Sigmoid colon (tissue), 7 donors: ENCODE results near the gene ARHGAP33. TPM values are rescaled to one million over a fixed set of nuclear protein-coding genes. Genes with fewer than 3 reads are reported as not detected.

Experiments used
- DNase-seq: peaks from one replicate; pipeline ENCODE4 v3.0.0-alpha.2; 2019
- H3K27ac ChIP-seq, 4 donors: fragments of 200-600 bp; sonication (generic); one replicate each; pipeline ENCODE4 v1.5.1; 2016 to 2019; ENCODE audit warnings: mild to moderate bottlenecking in 1 of 4
- H3K27me3 ChIP-seq, 3 donors: fragments of 200-600 bp; sonication (generic); one replicate each; pipeline ENCODE4 v1.5.1; 2019; ENCODE audit warnings: mild to moderate bottlenecking in 1 of 3
- H3K36me3 ChIP-seq, 4 donors: fragments of 200-600 bp; sonication (generic); one replicate each; pipeline ENCODE4 v1.5.1; 2016 to 2019
- H3K4me1 ChIP-seq, 4 donors: fragments of 200-600 bp; sonication (generic); one replicate each; pipeline ENCODE4 v1.5.1; 2017 to 2019
- H3K4me3 ChIP-seq, 4 donors: fragments of 200-600 bp; sonication (generic); one replicate each; pipeline ENCODE4 v1.5.1; 2017 to 2019; ENCODE audit warnings: mild to moderate bottlenecking in 2 of 4, moderate library complexity in 1 of 4
- H3K9me3 ChIP-seq, 4 donors: fragments of 200-600 bp in 3 of 4; sonication (generic) in 3 of 4; one replicate each; pipeline versions ENCODE4 v1.5.1 to v1.6.1; 2013 to 2019
- EP300 ChIP-seq, 4 donors: sonication (generic); formaldehyde crosslinking; IDR thresholded peaks; one replicate each; pipeline ENCODE4 v1.6.1; 2017; ENCODE audit warnings: antibody characterized with exemption in 4 of 4
- POLR2A ChIP-seq, 2 donors: fragments of 450-650 bp; IDR thresholded peaks; one replicate each; pipeline ENCODE4 v1.6.1; 2016; ENCODE audit warnings: antibody characterized with exemption in 2 of 2, mild to moderate bottlenecking in 2 of 2, moderate library complexity in 2 of 2
- POLR2AphosphoS5 ChIP-seq, 4 donors: sonication (generic); formaldehyde crosslinking; IDR thresholded peaks; one replicate each; pipeline ENCODE4 v1.6.1; 2017; ENCODE audit warnings: antibody characterized with exemption in 4 of 4
- WGBS, 2 donors: extraction: QIAGEN DNeasy Blood & Tissue Kit; methylation state at CpG; one replicate each; pipeline ENCODE4 v1.1.7; 2013; 5-methylcytosine and 5-hydroxymethylcytosine counted together
- intact Hi-C: fragments of 100-400 bp; cut with DNase I; formaldehyde crosslinking; loops from one replicate; pipeline ENCODE4 v1.15.1; 2023
- polyA plus RNA-seq, 3 donors: library from polyadenylated mRNA; stranded (reverse); fragments of 200-250 nt; gene quantifications; one replicate each; pipeline ENCODE4 v1.2.3, GENCODE V29; 2013
- total RNA-seq, 4 donors: library from RNA; depleted of rRNA; stranded (reverse); fragments of >200 nt; gene quantifications; one replicate each; pipeline ENCODE4 v1.1.0, GENCODE V29; 2016
- TF ChIP-seq, protein P1 (sequence below), 4 experiments: fragments of 450-650 bp in 3 of 4; fragments of 200-600 bp in 1 of 4; IDR thresholded peaks; one replicate each; pipeline ENCODE4 v1.5.1; 2016 to 2019; ENCODE audit warnings: antibody characterized with exemption in 4 of 4, mild to moderate bottlenecking in 3 of 4, moderate library complexity in 2 of 4
- donor health status: healthy with polysubstance abuse.
- donor health status: Bipolar disorder and iron deficiency.
- donor health status: healthy.

Gene ARHGAP33
- total and polyA plus RNA-seq, 7 donors = 0.60 to 11.9 (median 6.1) TPM

DNA sequence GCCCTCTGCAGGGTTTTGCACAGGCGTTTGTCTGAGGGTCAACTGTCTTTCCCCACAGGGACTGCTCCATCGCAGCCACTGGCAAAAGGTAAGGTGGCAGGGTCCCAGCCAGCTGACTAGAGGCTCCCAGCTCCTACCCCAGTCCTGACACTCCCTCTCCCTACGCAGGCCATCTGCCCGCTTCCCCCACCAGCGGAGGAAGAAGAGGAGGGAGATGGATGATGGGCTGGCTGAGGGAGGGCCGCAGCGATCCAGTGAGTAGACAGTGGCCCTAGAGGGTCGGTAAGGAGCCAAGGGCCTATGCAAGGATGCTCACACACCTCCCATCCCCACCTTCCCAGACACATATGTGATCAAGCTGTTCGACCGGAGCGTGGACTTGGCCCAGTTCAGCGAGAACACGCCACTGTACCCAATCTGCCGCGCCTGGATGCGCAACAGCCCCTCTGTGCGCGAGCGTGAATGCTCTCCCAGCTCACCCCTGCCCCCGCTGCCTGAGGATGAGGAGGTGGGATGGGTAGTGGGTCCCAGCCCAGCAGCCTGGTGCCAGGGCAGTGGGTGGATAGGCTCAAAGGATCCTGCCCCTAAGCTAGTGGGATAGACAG, 22.5 kb upstream of the ARHGAP33 start:
- intact Hi-C loops = loop anchor here (10.0 kb wide), 1 partner anchor 302 kb away; the partner anchor contains the start of genes THAP8 and WDR62
- DNase-seq = peak; percentile 64

DNA sequence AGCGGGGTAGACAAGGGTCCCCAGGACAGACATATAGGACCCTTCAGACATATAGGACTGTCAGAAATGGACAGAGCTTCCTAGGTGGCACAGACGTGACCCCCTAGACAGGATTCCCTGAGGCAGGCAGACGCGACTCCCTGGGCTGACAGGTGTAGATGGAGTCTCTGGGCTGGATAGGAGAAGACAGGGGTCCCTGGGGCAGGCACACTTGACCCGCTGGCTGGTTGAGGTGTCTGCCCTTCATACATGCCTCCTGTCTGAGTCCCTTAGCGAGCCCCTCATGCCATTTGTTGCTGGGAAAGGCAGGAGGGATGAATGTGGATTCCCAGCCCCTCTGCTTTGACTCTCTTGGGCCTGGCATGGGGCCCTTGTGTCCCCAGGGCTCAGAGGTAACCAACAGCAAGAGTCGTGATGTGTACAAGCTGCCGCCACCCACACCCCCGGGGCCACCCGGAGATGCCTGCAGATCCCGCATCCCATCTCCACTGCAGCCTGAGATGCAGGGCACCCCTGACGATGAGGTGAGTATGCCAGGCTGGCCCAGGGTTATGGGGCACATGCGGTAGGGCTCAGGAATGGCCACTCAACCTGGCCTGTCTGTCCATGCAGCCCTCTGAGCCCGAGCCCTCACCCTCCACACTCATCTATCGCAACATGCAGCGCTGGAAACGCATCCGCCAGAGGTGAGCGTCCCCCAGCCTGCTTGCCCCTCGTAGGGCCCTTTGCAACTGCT, 21.6 kb upstream of the ARHGAP33 start:
- no peak overlapping the region for H3K4me3 ChIP-seq
- H3K36me3 ChIP-seq = peaks cover 6 to 25% (median 24%) of the 10 kb centered on the region in 4 donors
- H3K27ac ChIP-seq = peak overlapping the region; percentile 98 to 99 (median 99)
- H3K4me1 ChIP-seq = peaks cover 0 to 63% (median 56%) of the 10 kb centered on the region in 4 donors
- intact Hi-C loops = loop anchor here (10.0 kb wide), 1 partner anchor 301 kb away; the partner anchor contains the start of genes THAP8 and WDR62
- peak; percentile 72 for DNase-seq
- H3K9me3 ChIP-seq = no peaks in the 10 kb centered on the region
- WGBS, 2 donors = 92 to 96% methylated on average over 20 of the region's 20 CpGs
- TF ChIP-seq EP300 (IDR thresholded peaks at IDR 0.05) (no peak), POLR2A (IDR thresholded peaks at IDR 0.05) (no peak), POLR2AphosphoS5 (IDR thresholded peaks at IDR 0.05) (no peak)
- TF ChIP-seq, protein P1, sequence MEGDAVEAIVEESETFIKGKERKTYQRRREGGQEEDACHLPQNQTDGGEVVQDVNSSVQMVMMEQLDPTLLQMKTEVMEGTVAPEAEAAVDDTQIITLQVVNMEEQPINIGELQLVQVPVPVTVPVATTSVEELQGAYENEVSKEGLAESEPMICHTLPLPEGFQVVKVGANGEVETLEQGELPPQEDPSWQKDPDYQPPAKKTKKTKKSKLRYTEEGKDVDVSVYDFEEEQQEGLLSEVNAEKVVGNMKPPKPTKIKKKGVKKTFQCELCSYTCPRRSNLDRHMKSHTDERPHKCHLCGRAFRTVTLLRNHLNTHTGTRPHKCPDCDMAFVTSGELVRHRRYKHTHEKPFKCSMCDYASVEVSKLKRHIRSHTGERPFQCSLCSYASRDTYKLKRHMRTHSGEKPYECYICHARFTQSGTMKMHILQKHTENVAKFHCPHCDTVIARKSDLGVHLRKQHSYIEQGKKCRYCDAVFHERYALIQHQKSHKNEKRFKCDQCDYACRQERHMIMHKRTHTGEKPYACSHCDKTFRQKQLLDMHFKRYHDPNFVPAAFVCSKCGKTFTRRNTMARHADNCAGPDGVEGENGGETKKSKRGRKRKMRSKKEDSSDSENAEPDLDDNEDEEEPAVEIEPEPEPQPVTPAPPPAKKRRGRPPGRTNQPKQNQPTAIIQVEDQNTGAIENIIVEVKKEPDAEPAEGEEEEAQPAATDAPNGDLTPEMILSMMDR (IDR thresholded peaks at IDR 0.05) = no peak
- H3K27me3 ChIP-seq = no peaks in the 10 kb centered on the region

More for the DNA sequence above, 22.5 kb upstream of the ARHGAP33 start:
- Histone ChIP-seq H3K4me3 (no peak overlapping the region), H3K36me3 (peaks cover 6 to 25% (median 24%) of the 10 kb centered on the region in 4 donors), H3K9me3 (no peaks in the 10 kb centered on the region), H3K4me1 (peaks cover 0 to 62% (median 55%) of the 10 kb centered on the region in 4 donors), H3K27ac (peak overlapping the region; percentile 98 to 99 (median 99)), H3K27me3 (no peaks in the 10 kb centered on the region)
- 95 to 96% methylated on average over 20 of the region's 20 CpGs for WGBS, 2 donors
- TF ChIP-seq POLR2A (IDR thresholded peaks at IDR 0.05) (no peak), POLR2AphosphoS5 (IDR thresholded peaks at IDR 0.05) (no peak), EP300 (IDR thresholded peaks at IDR 0.05) (no peak)
- TF ChIP-seq, protein P1 (IDR thresholded peaks at IDR 0.05) = no peak

DNA sequence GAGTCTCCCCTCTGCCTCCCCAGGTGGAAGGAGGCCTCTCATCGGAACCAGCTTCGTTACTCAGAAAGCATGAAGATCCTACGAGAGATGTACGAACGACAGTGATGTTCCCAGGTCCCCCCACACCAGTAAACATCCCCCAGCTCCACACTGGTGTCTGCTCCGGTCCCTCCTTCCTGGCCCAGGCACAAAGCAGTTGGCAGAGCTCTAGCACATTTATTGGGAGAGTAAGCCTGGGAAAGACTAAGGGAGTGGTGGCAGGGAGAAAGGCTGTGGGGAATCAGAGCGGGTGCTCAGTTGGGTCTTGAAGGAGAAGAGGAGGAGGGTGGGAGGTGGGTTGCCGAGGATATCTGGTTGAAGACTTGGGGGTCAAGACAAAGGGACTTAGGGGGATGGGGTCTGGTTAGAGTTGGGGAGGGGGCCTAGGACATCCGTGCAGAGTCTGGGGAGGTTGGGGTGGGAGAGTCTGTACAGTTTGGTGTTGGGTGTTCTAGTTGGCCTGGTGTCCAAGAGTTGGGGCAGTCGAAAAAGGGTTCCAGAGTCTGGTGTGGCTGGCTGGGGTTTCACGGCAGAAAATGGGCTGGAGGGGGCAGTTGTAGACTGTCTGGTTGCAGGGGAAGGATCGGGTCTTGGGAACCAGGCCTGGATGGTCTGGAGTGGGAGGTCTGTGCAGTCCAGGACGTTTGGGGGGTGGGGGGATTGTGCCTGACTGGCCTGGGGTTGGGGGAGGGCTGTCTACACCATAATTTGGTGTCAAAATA, 20.8 kb upstream of the ARHGAP33 start:
- peak in 1 of 4 donors; percentile 15 for TF ChIP-seq POLR2AphosphoS5 (IDR thresholded peaks at IDR 0.05)
- TF ChIP-seq, protein P1 (IDR thresholded peaks at IDR 0.05) = no peak

DNA sequence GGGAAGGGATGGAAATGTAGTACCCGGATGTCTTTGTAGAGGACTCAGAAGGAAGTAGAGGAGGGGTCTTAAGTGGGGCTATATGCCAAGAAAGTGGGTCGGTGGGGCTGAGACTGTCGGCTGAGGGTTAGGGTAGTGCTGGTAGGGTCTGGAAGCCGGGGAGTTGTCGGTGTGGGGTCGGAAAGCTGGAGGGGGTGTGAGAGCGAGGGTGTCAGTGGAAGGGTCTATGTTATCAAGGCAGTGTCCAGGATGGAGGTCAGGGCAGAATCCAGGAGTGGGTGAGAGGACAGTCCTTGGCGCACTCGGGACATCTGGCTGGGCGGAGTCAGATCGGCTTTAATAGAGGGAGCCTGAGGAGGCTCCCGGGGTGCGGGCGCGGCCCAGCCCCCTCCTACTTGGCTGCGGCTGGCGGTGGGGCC, 20.2 kb upstream of the ARHGAP33 start:
- Histone ChIP-seq H3K36me3 (peaks cover 6 to 28% (median 24%) of the 10 kb centered on the region in 4 donors), H3K27me3 (no peaks in the 10 kb centered on the region), H3K4me1 (peaks cover 0 to 61% (median 50%) of the 10 kb centered on the region in 4 donors), H3K9me3 (no peaks in the 10 kb centered on the region), H3K27ac (peak overlapping the region; percentile 98 to 99 (median 99)), H3K4me3 (peak overlapping the region; percentile 4 to 85 (median 80))
- intact Hi-C loops = loop anchor here (5.0 to 10.0 kb wide), 4 partner anchors 108 to 387 kb away; partner anchors contain the start of genes CAPNS1, COX6B1, THAP8 and WDR62
- DNase-seq = no peak
- TF ChIP-seq, protein P1 (IDR thresholded peaks at IDR 0.05) = no peak
- TF ChIP-seq EP300 (IDR thresholded peaks at IDR 0.05) = no peak
- TF ChIP-seq POLR2AphosphoS5 (IDR thresholded peaks at IDR 0.05) = peak in 1 of 4 donors; percentile 52
- peak in 1 of 2 donors; percentile 35 for TF ChIP-seq POLR2A (IDR thresholded peaks at IDR 0.05)
- 30 to 49% methylated on average over 17 of the region's 17 CpGs for WGBS, 2 donors

More for the DNA sequence above, 20.8 kb upstream of the ARHGAP33 start:
- Histone ChIP-seq H3K4me1 (peaks cover 0 to 63% (median 55%) of the 10 kb centered on the region in 4 donors), H3K9me3 (no peaks in the 10 kb centered on the region), H3K36me3 (peaks cover 6 to 25% (median 24%) of the 10 kb centered on the region in 4 donors), H3K27me3 (no peaks in the 10 kb centered on the region), H3K4me3 (peak overlapping the region; percentile 4 to 85 (median 80)), H3K27ac (peak overlapping the region; percentile 98 to 99 (median 99))
- DNase-seq = peak; percentile 70
- 85 to 87% methylated on average over 13 of the region's 13 CpGs for WGBS, 2 donors
- intact Hi-C loops = loop anchor here (5.0 to 10.0 kb wide), 4 partner anchors 107 to 388 kb away; partner anchors contain the start of genes CAPNS1, COX6B1, THAP8 and WDR62
